CD4-positive, CD25-positive, alpha-beta regulatory T cell (primary cell): Measurements from ENCODE around the gene ZFP57. TPM values are rescaled to one million over a fixed set of nuclear protein-coding genes. Genes with fewer than 3 reads are reported as not detected.
"Not testable (repeated sequence)": the region's sequence is repeated elsewhere in the genome, so short reads cannot be mapped to it uniquely, and the experiment has no call there.

ENCODE experiments used
- ATAC-seq, 2 donors: fragments of 150-1000 bp; cut with Tn5 transposase; one replicate each; pipeline ENCODE4 v1.10.0; 2021; ENCODE audit warnings: low read depth in 2 of 2, moderate number of reproducible peaks in 2 of 2, moderate library complexity in 1 of 2
- DNase-seq, 3 donors: peaks; one replicate each; pipeline versions ENCODE4 v3.0.0 to v3.0.0-alpha.2; 2012 to 2022; ENCODE audit warnings: mixed read lengths in 1 of 3
- H3K27ac ChIP-seq: one replicate; pipeline ENCODE4 v1.7.0; 2013; ENCODE audit warnings: mild to moderate bottlenecking, low read length; ENCODE audit not compliant: insufficient read depth, poor library complexity, severe bottlenecking
- H3K27me3 ChIP-seq: one replicate; pipeline ENCODE4 v1.7.0; 2013; ENCODE audit warnings: low read length; ENCODE audit not compliant: control insufficient read depth, insufficient read depth
- H3K36me3 ChIP-seq: one replicate; pipeline ENCODE4 v1.7.0; 2013; ENCODE audit warnings: mild to moderate bottlenecking, low read length, moderate library complexity; ENCODE audit not compliant: control insufficient read depth, insufficient read depth
- H3K4me1 ChIP-seq: 2 replicates; pipeline ENCODE4 v1.7.0; 2013; ENCODE audit warnings: mild to moderate bottlenecking, low read length; ENCODE audit not compliant: insufficient read depth, control insufficient read depth, poor library complexity, severe bottlenecking
- H3K4me3 ChIP-seq: one replicate; pipeline ENCODE4 v1.7.0; 2013; ENCODE audit warnings: low read depth, mild to moderate bottlenecking, low read length, moderate library complexity
- H3K9me3 ChIP-seq, 2 experiments: 1 replicate in 1 of 2; 2 replicates in 1 of 2; pipeline ENCODE4 v1.7.0; 2013; ENCODE audit warnings: low read length in 2 of 2, mild to moderate bottlenecking in 1 of 2, moderate library complexity in 1 of 2; ENCODE audit not compliant: control insufficient read depth in 2 of 2
- H3K27ac Mint-ChIP-seq, 3 donors: one replicate each; pipeline ENCODE4 v1.8.0; 2020 to 2022; ENCODE audit warnings: mild to moderate bottlenecking in 3 of 3, mixed read lengths in 3 of 3, moderate library complexity in 2 of 3
- H3K27me3 Mint-ChIP-seq: one replicate; pipeline ENCODE4 v1.8.0; 2022; ENCODE audit warnings: mild to moderate bottlenecking, mixed read lengths
- H3K36me3 Mint-ChIP-seq: one replicate; pipeline ENCODE4 v1.8.0; 2020; ENCODE audit warnings: mixed read lengths
- H3K4me1 Mint-ChIP-seq, 4 donors: one replicate each; pipeline ENCODE4 v1.8.0; 2020 to 2022; ENCODE audit warnings: mixed read lengths in 4 of 4, mild to moderate bottlenecking in 1 of 4
- H3K4me3 Mint-ChIP-seq, 4 donors: one replicate each; pipeline ENCODE4 v1.8.0; 2020 to 2022; ENCODE audit warnings: mild to moderate bottlenecking in 4 of 4, mixed read lengths in 4 of 4, moderate library complexity in 3 of 4
- H3K9me3 Mint-ChIP-seq, 7 donors: one replicate each; pipeline ENCODE4 v1.8.0; 2020 to 2022; ENCODE audit warnings: mixed read lengths in 7 of 7, mild to moderate bottlenecking in 3 of 7, moderate library complexity in 2 of 7
- polyA plus RNA-seq, 4 donors: library from polyadenylated mRNA; unstranded; fragments of 300-500 nt; fragmentation: Illumina TruSeq; gene quantifications; one replicate each; pipeline ENCODE4 v1.2.3, GENCODE V29; 2021
- total RNA-seq: library from RNA; stranded (reverse); gene quantifications from one replicate; pipeline ENCODE4 v1.2.3, GENCODE V29; 2022

ZFP57 gene
- total and polyA plus RNA-seq, 5 donors from 2014 or later, result 1.0 to 4.8 (median 2.4) TPM; not detected in 2

DNA sequence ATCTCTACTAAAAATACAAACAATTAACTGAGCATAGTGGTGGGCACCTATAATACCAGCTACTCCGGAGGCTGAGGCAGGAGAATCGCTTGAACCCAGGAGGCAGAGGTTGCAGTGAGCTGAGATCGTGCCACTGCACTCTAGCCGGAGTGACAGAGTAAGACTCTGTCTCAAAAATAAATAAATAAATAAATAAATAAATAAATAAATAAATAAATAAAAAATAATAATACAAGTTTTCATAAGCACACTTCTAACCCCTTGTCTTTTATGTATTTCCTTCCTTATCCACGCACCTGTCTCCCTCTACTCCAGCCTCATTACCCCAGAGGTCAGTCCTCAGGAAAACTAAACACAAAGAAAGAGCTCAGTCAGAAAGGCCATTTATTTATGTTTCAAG is 8.8 kb downstream of the ZFP57 start:
- not testable (repeated sequence) for ATAC-seq

DNA sequence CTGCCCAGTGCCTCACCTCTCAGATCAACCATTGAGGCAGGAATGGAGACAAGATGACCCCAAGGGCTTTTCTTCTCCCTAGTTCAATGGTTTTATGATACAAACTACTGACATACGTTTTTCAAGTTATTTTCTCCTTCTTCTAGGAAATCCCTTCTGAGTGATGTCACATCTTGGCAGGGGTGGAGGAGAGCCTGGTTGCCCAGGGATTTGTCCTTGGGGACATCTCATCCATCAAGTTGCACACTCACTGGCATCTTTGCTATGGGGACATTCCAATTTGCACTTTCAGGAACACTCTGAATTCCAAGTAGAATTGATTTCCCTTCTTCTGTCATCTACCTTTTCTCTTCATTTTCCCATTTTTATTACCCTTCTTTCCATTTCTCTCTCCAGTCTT is 9.9 kb downstream of the ZFP57 start:
- H3K27me3 ChIP-seq, result peaks cover 9% of the 10 kb centered on the region
- H3K36me3 Mint-ChIP-seq, result no peaks in the 10 kb centered on the region
- H3K27ac ChIP-seq, result no peak overlapping the region
- no peak overlapping the region for H3K27ac Mint-ChIP-seq
- H3K4me1 ChIP-seq, result no peaks in the 10 kb centered on the region
- H3K4me3 Mint-ChIP-seq, result no peak overlapping the region
- no peak for ATAC-seq
- H3K9me3 Mint-ChIP-seq, result peaks cover 0 to 5% (median 0%) of the 10 kb centered on the region in 7 donors
- no peaks in the 10 kb centered on the region for H3K9me3 ChIP-seq
- no peak overlapping the region for H3K4me3 ChIP-seq
- H3K4me1 Mint-ChIP-seq, result no peaks in the 10 kb centered on the region
- no peaks in the 10 kb centered on the region for H3K36me3 ChIP-seq
- no peak for DNase-seq
- H3K27me3 Mint-ChIP-seq, result peaks cover 33% of the 10 kb centered on the region

More for the DNA sequence above, 8.8 kb downstream of the ZFP57 start:
- not testable (repeated sequence) for H3K27me3 ChIP-seq, H3K36me3 ChIP-seq, H3K4me3 ChIP-seq, DNase-seq, H3K4me3 Mint-ChIP-seq, H3K27ac ChIP-seq, H3K27ac Mint-ChIP-seq, H3K4me1 ChIP-seq, H3K9me3 ChIP-seq, H3K36me3 Mint-ChIP-seq, H3K4me1 Mint-ChIP-seq, H3K9me3 Mint-ChIP-seq
- peaks cover 26% of the 10 kb centered on the region for H3K27me3 Mint-ChIP-seq

DNA sequence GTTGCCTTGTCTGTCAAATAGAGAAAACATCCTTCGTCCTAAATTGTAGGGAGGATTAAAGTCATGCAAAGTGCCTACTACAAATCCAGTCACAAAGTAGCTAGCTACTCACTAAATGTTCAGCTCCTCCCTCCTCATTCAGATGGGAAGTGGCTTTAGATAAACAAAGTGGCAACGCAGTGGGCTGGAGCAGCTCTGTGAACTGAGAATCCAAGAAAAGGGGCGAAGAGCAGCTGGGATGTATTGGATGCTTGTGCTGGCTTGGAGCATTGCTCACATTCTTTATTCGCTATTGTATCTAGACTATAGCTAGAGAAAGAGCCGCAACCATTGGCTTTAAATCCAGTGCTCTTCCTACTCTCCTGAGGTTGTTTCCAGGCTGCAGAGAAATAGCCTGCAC is 13.8 kb downstream of the ZFP57 start:
- Histone ChIP-seq H3K4me3 (no peak overlapping the region), H3K4me1 (no peaks in the 10 kb centered on the region), H3K27me3 (peaks cover 9% of the 10 kb centered on the region), H3K36me3 (no peaks in the 10 kb centered on the region), H3K27ac (no peak overlapping the region), H3K9me3 (no peaks in the 10 kb centered on the region)
- Mint-ChIP-seq H3K27me3 (peaks cover 47% of the 10 kb centered on the region), H3K9me3 (peaks cover 0 to 5% (median 0%) of the 10 kb centered on the region in 7 donors), H3K4me1 (no peaks in the 10 kb centered on the region), H3K27ac (no peak overlapping the region), H3K36me3 (no peaks in the 10 kb centered on the region), H3K4me3 (no peak overlapping the region)
- no peak for ATAC-seq
- DNase-seq, result no peak

DNA sequence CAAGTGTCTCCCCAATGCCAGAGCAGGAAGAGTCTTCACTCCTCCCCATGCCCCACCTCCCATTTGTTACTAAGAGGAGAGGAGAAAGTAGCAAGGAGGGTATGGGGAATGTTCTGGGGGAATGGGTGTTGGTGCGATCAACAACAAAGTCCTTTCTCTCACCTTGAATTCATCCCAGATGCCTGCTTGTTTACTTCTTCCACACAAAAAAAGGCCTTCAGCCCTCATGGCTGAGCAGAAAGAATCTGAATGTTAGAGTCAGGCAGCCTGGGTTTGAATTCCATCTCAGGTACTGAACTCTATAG is 14.2 kb downstream of the ZFP57 start:
- Histone ChIP-seq H3K27me3 (peaks cover 11% of the 10 kb centered on the region), H3K4me1 (no peaks in the 10 kb centered on the region), H3K27ac (no peak overlapping the region), H3K9me3 (no peaks in the 10 kb centered on the region), H3K36me3 (no peaks in the 10 kb centered on the region), H3K4me3 (no peak overlapping the region)
- peaks cover 0 to 5% (median 0%) of the 10 kb centered on the region in 7 donors for H3K9me3 Mint-ChIP-seq
- no peak overlapping the region for H3K27ac Mint-ChIP-seq
- DNase-seq (no peak), ATAC-seq (no peak)
- no peak overlapping the region for H3K4me3 Mint-ChIP-seq
- H3K4me1 Mint-ChIP-seq, result no peaks in the 10 kb centered on the region
- H3K36me3 Mint-ChIP-seq, result no peaks in the 10 kb centered on the region
- peaks cover 50% of the 10 kb centered on the region for H3K27me3 Mint-ChIP-seq

DNA sequence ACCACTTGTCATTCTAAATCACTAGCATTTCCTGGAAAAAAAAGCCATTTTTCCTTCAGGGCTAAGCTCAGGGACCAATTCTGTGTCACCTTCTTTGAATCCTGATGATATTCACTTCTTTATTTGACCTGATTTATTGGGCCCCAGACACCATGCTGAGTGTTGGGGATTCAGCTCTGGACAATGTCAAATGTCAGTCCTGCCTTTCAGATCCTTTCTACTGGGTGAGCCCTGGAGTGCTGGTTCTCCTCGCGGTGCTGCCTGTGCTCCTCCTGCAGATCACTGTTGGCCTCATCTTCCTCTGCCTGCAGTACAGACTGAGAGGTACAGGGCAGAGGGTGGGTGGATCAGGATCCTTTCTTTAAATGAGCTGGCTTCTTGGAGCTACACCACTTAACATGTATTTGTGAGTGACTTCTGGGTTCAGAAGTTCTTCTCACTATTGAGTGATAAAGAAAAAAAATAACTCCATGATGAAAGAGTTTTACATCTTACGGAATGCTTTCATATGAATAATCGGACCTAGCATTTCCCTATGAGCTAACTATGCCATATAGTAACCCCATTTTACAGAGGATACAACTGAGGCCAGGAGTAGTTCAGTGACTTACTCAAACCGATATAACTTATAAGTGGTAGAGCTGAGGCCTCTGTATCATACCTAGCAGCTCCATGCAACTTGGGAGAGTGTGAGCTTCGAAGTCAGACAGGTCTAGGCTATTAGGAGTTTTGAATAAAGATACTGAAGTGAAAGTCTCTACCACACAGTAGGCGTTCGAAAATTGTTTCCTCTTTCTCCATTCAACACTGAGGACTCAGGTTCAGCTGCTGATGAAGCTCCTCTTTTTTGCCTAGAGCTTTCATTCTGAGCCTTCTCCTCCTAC is 14.8 kb downstream of the ZFP57 start:
- DNase-seq (no peak), ATAC-seq (no peak)
- Histone ChIP-seq H3K27ac (no peak overlapping the region), H3K4me1 (no peaks in the 10 kb centered on the region), H3K36me3 (no peaks in the 10 kb centered on the region), H3K9me3 (no peaks in the 10 kb centered on the region), H3K4me3 (no peak overlapping the region), H3K27me3 (peaks cover 12% of the 10 kb centered on the region)
- H3K4me1 Mint-ChIP-seq, result no peaks in the 10 kb centered on the region
- H3K9me3 Mint-ChIP-seq, result peaks cover 0 to 7% (median 0%) of the 10 kb centered on the region in 7 donors
- H3K36me3 Mint-ChIP-seq, result no peaks in the 10 kb centered on the region
- no peak overlapping the region for H3K27ac Mint-ChIP-seq
- peaks cover 52% of the 10 kb centered on the region for H3K27me3 Mint-ChIP-seq
- no peak overlapping the region for H3K4me3 Mint-ChIP-seq

DNA sequence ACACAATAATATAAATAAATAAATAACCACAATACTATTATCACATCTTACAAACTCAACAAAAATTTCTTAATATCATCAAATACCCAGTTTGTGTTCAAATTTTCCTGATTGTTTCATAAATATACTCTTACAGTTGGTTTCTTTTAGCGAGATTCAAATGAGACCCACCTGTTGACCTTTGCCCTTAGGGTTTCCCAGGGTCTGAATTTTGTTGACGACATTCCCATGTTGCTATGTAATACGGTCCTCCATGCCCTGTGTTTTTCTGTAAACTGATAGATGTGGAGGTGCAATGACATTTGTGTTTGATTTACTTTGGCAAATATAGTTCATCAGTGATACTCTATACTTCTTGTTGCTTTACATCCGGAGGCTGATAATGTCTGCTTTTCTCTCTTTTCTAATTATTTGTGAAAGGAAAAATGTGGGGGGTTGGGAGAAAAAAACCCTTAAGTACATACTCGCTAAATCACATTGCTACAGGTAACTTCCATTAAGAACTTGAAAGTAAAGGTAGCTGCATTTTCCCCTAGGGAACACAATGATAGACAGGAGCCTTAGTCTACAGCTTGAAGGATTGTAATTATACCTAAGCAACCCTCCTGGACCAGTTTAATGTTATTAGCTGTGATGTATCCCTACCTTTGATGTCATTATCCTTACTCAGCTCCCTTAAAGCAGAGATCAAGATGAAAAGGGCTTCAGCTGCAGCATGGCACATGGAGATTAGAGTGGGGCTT is 17.5 kb downstream of the ZFP57 start:
- Mint-ChIP-seq H3K4me3 (no peak overlapping the region), H3K27me3 (peaks cover 63% of the 10 kb centered on the region), H3K36me3 (no peaks in the 10 kb centered on the region), H3K27ac (no peak overlapping the region), H3K9me3 (peaks cover 0 to 6% (median 0%) of the 10 kb centered on the region in 7 donors), H3K4me1 (no peaks in the 10 kb centered on the region)
- DNase-seq, result no peak
- peaks cover 10% of the 10 kb centered on the region for H3K27me3 ChIP-seq
- no peaks in the 10 kb centered on the region for H3K9me3 ChIP-seq
- H3K4me1 ChIP-seq, result no peaks in the 10 kb centered on the region
- H3K36me3 ChIP-seq, result no peaks in the 10 kb centered on the region
- no peak overlapping the region for H3K27ac ChIP-seq
- H3K4me3 ChIP-seq, result no peak overlapping the region
- ATAC-seq, result no peak

DNA sequence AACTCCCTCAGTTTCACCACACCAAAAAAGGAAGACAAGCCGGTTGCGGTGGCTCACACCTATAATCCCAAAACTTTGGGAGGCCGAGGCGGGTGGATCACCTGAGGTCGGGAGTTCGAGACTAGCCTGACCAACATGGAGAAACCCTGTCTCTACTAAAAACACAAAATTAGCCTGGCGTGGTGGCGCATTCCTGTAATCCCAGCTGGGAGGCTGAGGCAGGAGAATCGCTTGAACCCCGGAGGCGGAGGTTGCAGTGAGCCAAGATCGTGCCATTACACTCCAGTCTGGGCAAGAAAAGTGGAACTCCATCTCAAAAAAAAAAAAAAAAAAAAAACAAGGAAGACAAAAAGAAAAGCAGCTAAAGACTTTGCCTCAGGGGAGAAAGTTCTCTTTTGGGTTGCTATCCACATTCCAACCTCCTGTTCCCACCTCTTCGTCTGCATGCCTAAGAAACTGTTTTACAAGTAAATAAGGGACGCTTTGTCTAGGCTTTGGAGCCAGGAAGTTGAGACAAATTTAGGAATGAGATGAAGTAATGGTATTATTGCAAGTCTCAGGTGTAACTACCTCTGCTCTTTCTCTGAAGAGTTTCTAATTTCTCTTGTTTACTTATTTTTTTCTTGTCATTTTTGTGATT is 19.3 kb downstream of the ZFP57 start:
- not testable (repeated sequence) for ATAC-seq, H3K4me1 Mint-ChIP-seq, H3K27me3 ChIP-seq, H3K9me3 Mint-ChIP-seq, H3K36me3 ChIP-seq, H3K9me3 ChIP-seq, H3K27ac Mint-ChIP-seq, H3K4me1 ChIP-seq, H3K4me3 Mint-ChIP-seq, H3K4me3 ChIP-seq, H3K36me3 Mint-ChIP-seq, DNase-seq, H3K27ac ChIP-seq
- H3K27me3 Mint-ChIP-seq, result peaks cover 52% of the 10 kb centered on the region
